B cell (primary cell): ENCODE results near the gene KIAA0319L. TPM values are rescaled to one million over a fixed set of nuclear protein-coding genes. Genes with fewer than 3 reads are reported as not detected.

Experiments used
- ATAC-seq: fragments of 200-7000 bp; cut with Tn5 transposase; one replicate; pipeline ENCODE4 v1.10.0; 2021; ENCODE audit warnings: low read depth, mild to moderate bottlenecking, moderate number of reproducible peaks, moderate library complexity
- CTCF ChIA-PET: fragments of 350-600 bp; sonication (Branson Sonifier 250); formaldehyde crosslinking; loops from one replicate; lab custom pipeline; 2021; ENCODE audit warnings: antibody characterized with exemption, inconsistent platforms; lab: Charles Lee
- POLR2A ChIA-PET: fragments of 350-600 bp; sonication (Branson Sonifier 250); formaldehyde crosslinking; loops from one replicate; lab custom pipeline; 2021; ENCODE audit warnings: antibody characterized with exemption; lab: Charles Lee
- DNase-seq: peaks from one replicate; pipeline ENCODE4 v3.0.0; 2013
- H2AFZ ChIP-seq: 2 replicates; pipeline ENCODE4 v1.6.1; 2012; ENCODE audit warnings: mild to moderate bottlenecking, low read depth, low read length; ENCODE audit not compliant: insufficient read depth, poor library complexity, severe bottlenecking
- H3K27ac ChIP-seq, 2 donors: 1 replicate in 1 of 2; 2 replicates in 1 of 2; pipeline ENCODE4 v1.5.1; 2012 to 2013; ENCODE audit warnings: low read length in 2 of 2, mild to moderate bottlenecking in 2 of 2, moderate library complexity in 1 of 2
- H3K27me3 ChIP-seq, 4 experiments: fragments of 200-600 bp in 1 of 4; sonication (generic) in 1 of 4; replicated peaks in 1 of 4; 1 replicate in 2 of 4; 2 replicates in 2 of 4; pipeline versions ENCODE4 v1.6.1 to v1.7.0; 2013 to 2016; ENCODE audit warnings: low read length in 3 of 4, mild to moderate bottlenecking in 2 of 4, mixed read lengths in 1 of 4, moderate library complexity in 1 of 4; ENCODE audit not compliant: insufficient read depth in 4 of 4, control insufficient read depth in 3 of 4; ENCODE audit errors: control extremely low read depth in 1 of 4
- H3K36me3 ChIP-seq, 2 experiments: replicated peaks in 1 of 2; 1 replicate in 1 of 2; 2 replicates in 1 of 2; pipeline versions ENCODE4 v1.6.1 to v1.7.1; 2013; ENCODE audit warnings: low read length in 1 of 2; ENCODE audit not compliant: insufficient read depth in 2 of 2, control insufficient read depth in 1 of 2; ENCODE audit errors: control extremely low read depth in 1 of 2, extremely low read depth in 1 of 2
- H3K4me1 ChIP-seq, 2 donors: fragments of 200-600 bp in 1 of 2; sonication (generic) in 1 of 2; 1 replicate in 1 of 2; 2 replicates in 1 of 2; pipeline versions ENCODE4 v1.5.1 to v1.6.1; 2013 to 2017; ENCODE audit warnings: low read length in 2 of 2; ENCODE audit not compliant: control insufficient read depth in 2 of 2, insufficient read depth in 2 of 2
- H3K4me2 ChIP-seq: replicated peaks from 2 replicates; pipeline ENCODE3; 2012; ENCODE audit warnings: mild to moderate bottlenecking, low read depth, low read length; ENCODE audit not compliant: poor library complexity, severe bottlenecking
- H3K4me3 ChIP-seq, 5 experiments: fragments of 200-600 bp in 1 of 5; sonication (generic) in 1 of 5; 1 replicate in 3 of 5; 2 replicates in 2 of 5; pipeline versions ENCODE4 v1.5.1 to v1.7.0; 2011 to 2016; ENCODE audit warnings: low read length in 4 of 5, mild to moderate bottlenecking in 4 of 5, low read depth in 2 of 5, control low read depth in 1 of 5, moderate library complexity in 1 of 5; ENCODE audit not compliant: insufficient read depth in 1 of 5; ENCODE audit errors: control extremely low read depth in 1 of 5, extremely low read depth in 1 of 5
- H3K79me2 ChIP-seq: fragments of 200-600 bp; sonication (generic); one replicate; pipeline ENCODE4 v1.6.0; 2016; ENCODE audit warnings: low read length; ENCODE audit not compliant: control insufficient read depth, insufficient read depth
- H3K9ac ChIP-seq: fragments of 200-600 bp; sonication (generic); 2 replicates; pipeline ENCODE4 v1.6.1; 2017; ENCODE audit warnings: mild to moderate bottlenecking, low read length, moderate library complexity
- H3K9me3 ChIP-seq, 3 donors: one replicate each; pipeline versions ENCODE4 v1.6.1 to v1.7.1; 2013; ENCODE audit warnings: low read length in 2 of 3; ENCODE audit not compliant: control insufficient read depth in 2 of 3, insufficient read depth in 1 of 3; ENCODE audit errors: control extremely low read depth in 1 of 3
- H4K20me1 ChIP-seq: 2 replicates; pipeline ENCODE4 v1.6.0; 2012; ENCODE audit warnings: mild to moderate bottlenecking, low read length; ENCODE audit not compliant: insufficient read depth, control insufficient read depth, poor library complexity, severe bottlenecking
- H3K27ac Mint-ChIP-seq: one replicate; pipeline ENCODE4 v1.8.0; 2021; ENCODE audit warnings: mixed read lengths
- H3K27me3 Mint-ChIP-seq: one replicate; pipeline ENCODE4 v1.8.0; 2021; ENCODE audit warnings: mixed read lengths
- H3K4me1 Mint-ChIP-seq: one replicate; pipeline ENCODE4 v1.8.0; 2021; ENCODE audit warnings: mixed read lengths
- H3K4me3 Mint-ChIP-seq: one replicate; pipeline ENCODE4 v1.8.0; 2021; ENCODE audit warnings: mixed read lengths
- H3K9me3 Mint-ChIP-seq: one replicate; pipeline ENCODE4 v1.8.0; 2022; ENCODE audit warnings: mixed read lengths; ENCODE audit not compliant: insufficient read depth
- CTCF ChIP-seq: fragments of 200-600 bp; IDR thresholded peaks from one replicate; pipeline ENCODE4 v1.8.0; 2022; ENCODE audit warnings: antibody characterized with exemption, mild to moderate bottlenecking
- EZH2 ChIP-seq: IDR thresholded peaks from 2 replicates; pipeline ENCODE4 v1.6.1; 2012; ENCODE audit warnings: borderline replicate concordance, low read depth, mild to moderate bottlenecking, moderate library complexity, low read length; ENCODE audit not compliant: insufficient read depth, poor library complexity, severe bottlenecking
- WGBS: methylation state at CpG from one replicate; pipeline ENCODE4 v1.1.5; 2013; ENCODE audit warnings: missing lambda C conversion rate; ENCODE audit not compliant: insufficient coverage; 5-methylcytosine and 5-hydroxymethylcytosine counted together
- intact Hi-C: fragments of 100-400 bp; cut with micrococcal nuclease; formaldehyde crosslinking; loops from one replicate; pipeline ENCODE4 v1.10.0; 2022
- polyA plus RNA-seq: library from polyadenylated mRNA; depleted of rRNA; stranded (reverse); fragments of >200 nt; gene quantifications from 2 replicates; pipeline ENCODE4 v1.2.3, GENCODE V29; 2012
- total RNA-seq, 2 donors: library from RNA; stranded (reverse); fragments of 120-200 nt in 1 of 2; gene quantifications; 1 replicate in 1 of 2; 2 replicates in 1 of 2; pipeline versions ENCODE4 v1.2.3 to v1.2.4, GENCODE V29; 2013 to 2022

The KIAA0319L gene
- total and polyA plus RNA-seq, 2 donors (not counting 1 experiment from before 2014, with no cell fraction given) = 35.9 to 78.1 TPM

GRCh38 chr1:35454176-35454575, 103.0 kb downstream of the KIAA0319L start:
- ChIA-PET CTCF (interaction anchor here (2.7 to 8.5 kb wide), 3 partner anchors 10 to 273 kb away, joined by 12 to 102 read pairs (median 98); no protein-coding TSS in a partner anchor), POLR2A (no interaction called here)
- intact Hi-C loops = no loop called here
- Mint-ChIP-seq H3K4me3 (no peak overlapping the region), H3K27me3 (no peaks in the 10 kb centered on the region), H3K27ac (peak overlapping the region; percentile 15), H3K4me1 (no peaks in the 10 kb centered on the region), H3K9me3 (no peaks in the 10 kb centered on the region)
- no peaks in the 10 kb centered on the region for H3K27me3 ChIP-seq
- ATAC-seq (no peak), DNase-seq (no peak)
- TF ChIP-seq EZH2 = no peak
- no peak for TF ChIP-seq CTCF
- no peaks in the 10 kb centered on the region for H3K9me3 ChIP-seq
- H2AFZ ChIP-seq = no peak overlapping the region
- no peak overlapping the region for H3K4me3 ChIP-seq
- H3K4me2 ChIP-seq = no peak overlapping the region
- H3K36me3 ChIP-seq = peaks cover 9 to 32% of the 10 kb centered on the region in 2 experiments
- no peaks in the 10 kb centered on the region for H4K20me1 ChIP-seq
- no peaks in the 10 kb centered on the region for H3K4me1 ChIP-seq
- H3K9ac ChIP-seq = no peak overlapping the region
- no peak overlapping the region for H3K27ac ChIP-seq
- no peaks in the 10 kb centered on the region for H3K79me2 ChIP-seq
- 86% methylated on average over 1 of the region's 4 CpGs for WGBS

DNA sequence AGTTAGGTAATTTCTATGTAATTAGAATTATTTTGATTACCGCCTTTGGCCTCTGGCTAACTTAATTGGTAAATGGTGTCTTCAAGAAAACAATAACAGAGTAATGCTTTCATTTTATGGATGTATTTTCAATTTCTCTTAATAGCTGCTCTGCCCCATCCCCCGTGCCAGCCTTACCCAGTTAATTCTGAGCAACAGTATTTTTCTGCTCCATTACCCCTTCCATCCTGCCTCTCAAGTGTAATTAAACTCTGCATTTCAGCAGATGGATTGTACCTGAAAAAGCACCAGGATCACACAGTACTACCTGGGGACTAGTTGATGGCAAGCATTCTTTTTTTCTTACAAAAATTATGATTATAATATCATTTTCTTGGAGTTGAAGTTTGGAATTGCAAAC, 104.2 kb downstream of the KIAA0319L start:
- Histone ChIP-seq H3K4me1 (no peaks in the 10 kb centered on the region), H3K4me2 (no peak overlapping the region), H3K79me2 (no peaks in the 10 kb centered on the region), H4K20me1 (no peaks in the 10 kb centered on the region), H3K9me3 (no peaks in the 10 kb centered on the region), H3K27ac (no peak overlapping the region), H3K9ac (no peak overlapping the region), H3K4me3 (no peak overlapping the region), H3K27me3 (no peaks in the 10 kb centered on the region), H2AFZ (no peak overlapping the region), H3K36me3 (peaks cover 7 to 42% of the 10 kb centered on the region in 2 experiments)
- ATAC-seq = no peak
- H3K4me3 Mint-ChIP-seq = no peak overlapping the region
- 83% methylated on average over 1 of the region's 2 CpGs for WGBS
- no peak for DNase-seq
- H3K27me3 Mint-ChIP-seq = no peaks in the 10 kb centered on the region
- CTCF ChIA-PET = interaction anchor here (0.9 to 8.5 kb wide), 10 partner anchors 9 to 324 kb away, joined by 4 to 102 read pairs (median 35); partner anchors contain the start of gene CLSPN
- no peaks in the 10 kb centered on the region for H3K9me3 Mint-ChIP-seq
- intact Hi-C loops = no loop called here
- H3K4me1 Mint-ChIP-seq = no peaks in the 10 kb centered on the region
- TF ChIP-seq EZH2 (no peak), CTCF (no peak)
- no peak overlapping the region for H3K27ac Mint-ChIP-seq
- POLR2A ChIA-PET = no interaction called here
